HG03342 (cell line): Measurements from ENCODE around the gene TMEM39A.

ENCODE experiments used
- ATAC-seq: cut with Tn5 transposase; IDR thresholded peaks from one replicate; pipeline ENCODE4 v1.9.1; 2021; ENCODE audit warnings: mild to moderate bottlenecking, moderate library complexity; ENCODE audit not compliant: unreplicated experiment

TMEM39A gene

GRCh38 chr3:119401503-119402440 lies 61.6 kb downstream of the TMEM39A start:
- ATAC-seq = peak; percentile 53

- ATAC-seq = no peak
Observed at GRCh38 chr3:119401069-119401468, 62.3 kb downstream of the TMEM39A start.

- ATAC-seq = no peak
Observed at GRCh38 chr3:119400466-119400865, 62.9 kb downstream of the TMEM39A start.

GRCh38 chr3:119396870-119397269 lies 66.5 kb downstream of the TMEM39A start:
- ATAC-seq = no peak

- ATAC-seq = peak; percentile 57
Observed at GRCh38 chr3:119395923-119396358, 67.5 kb downstream of the TMEM39A start.

- ATAC-seq = no peak
Observed at GRCh38 chr3:119388577-119388976, 74.8 kb downstream of the TMEM39A start.

- no peak for ATAC-seq
Observed at GRCh38 chr3:119382134-119382533, 81.3 kb downstream of the TMEM39A start.

- no peak for ATAC-seq
Observed at GRCh38 chr3:119380697-119381096, 82.7 kb downstream of the TMEM39A start.
